ENCODE measurements around the gene ALDH1L1.

Gene ALDH1L1

GRCh38 chr3:126160243-126161210 lies 19.9 kb downstream of the ALDH1L1 start:
- DNase-seq (ENCODE audit: low read depth): no peak
- TF ChIP-seq CTCF (IDR thresholded peaks at IDR 0.05; ENCODE audit: low read depth, low read length) (no peak), POLR2A (IDR thresholded peaks at IDR 0.05; ENCODE audit: extremely low read depth, insufficient read length) (no peak), MAX (IDR thresholded peaks at IDR 0.05; ENCODE audit: low read depth, low read length) (no peak), MYC (IDR thresholded peaks at IDR 0.05; ENCODE audit: low read depth, low read length) (no peak)
- no peak overlapping the region for H3K4me3 ChIP-seq (ENCODE audit: low read depth, low read length)

DNA sequence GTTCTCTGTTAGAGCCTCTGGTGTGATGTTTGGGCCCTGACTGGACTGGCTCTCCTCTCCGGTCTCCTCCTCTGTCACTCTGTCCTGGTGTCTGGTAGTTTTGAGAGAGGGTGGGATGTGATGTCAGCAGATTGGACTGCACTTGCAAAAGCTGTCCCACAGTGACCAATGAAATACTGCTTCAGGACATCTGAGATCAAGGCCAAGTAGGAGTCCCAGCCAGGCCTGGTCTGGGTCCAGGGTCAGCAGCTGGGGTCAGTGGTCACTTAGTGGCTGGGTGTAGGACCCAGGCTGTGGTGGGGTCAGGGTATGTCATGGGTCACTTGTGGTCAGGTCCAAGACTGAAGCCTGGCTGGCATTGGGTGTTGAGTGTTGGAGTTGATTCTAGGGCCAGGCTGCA lies 20.9 kb downstream of the ALDH1L1 start:
- no peak overlapping the region for H3K4me3 ChIP-seq (ENCODE audit: low read depth, low read length)
- TF ChIP-seq POLR2A (IDR thresholded peaks at IDR 0.05; ENCODE audit: extremely low read depth, insufficient read length) (no peak), MYC (IDR thresholded peaks at IDR 0.05; ENCODE audit: low read depth, low read length) (no peak), MAX (IDR thresholded peaks at IDR 0.05; ENCODE audit: low read depth, low read length) (no peak), CTCF (IDR thresholded peaks at IDR 0.05; ENCODE audit: low read depth, low read length) (no peak)
- no peak for DNase-seq (ENCODE audit: low read depth)

GRCh38 chr3:126158912-126159454 lies 21.4 kb downstream of the ALDH1L1 start:
- H3K4me3 ChIP-seq (ENCODE audit: low read depth, low read length): no peak overlapping the region
- TF ChIP-seq MYC (IDR thresholded peaks at IDR 0.05; ENCODE audit: low read depth, low read length) (no peak), MAX (IDR thresholded peaks at IDR 0.05; ENCODE audit: low read depth, low read length) (no peak), POLR2A (IDR thresholded peaks at IDR 0.05; ENCODE audit: extremely low read depth, insufficient read length) (no peak), CTCF (IDR thresholded peaks at IDR 0.05; ENCODE audit: low read depth, low read length) (no peak)
- no peak for DNase-seq (ENCODE audit: low read depth)

- no peak for TF ChIP-seq POLR2A (IDR thresholded peaks at IDR 0.05; ENCODE audit: extremely low read depth, insufficient read length)
- TF ChIP-seq MAX (IDR thresholded peaks at IDR 0.05; ENCODE audit: low read depth, low read length): no peak
- no peak for TF ChIP-seq MYC (IDR thresholded peaks at IDR 0.05; ENCODE audit: low read depth, low read length)
- no peak for TF ChIP-seq CTCF (IDR thresholded peaks at IDR 0.05; ENCODE audit: low read depth, low read length)
- DNase-seq (ENCODE audit: low read depth): no peak
- no peak overlapping the region for H3K4me3 ChIP-seq (ENCODE audit: low read depth, low read length)
Measured at GRCh38 chr3:126158016-126158911, 22.1 kb downstream of the ALDH1L1 start.

GRCh38 chr3:126157083-126157768 lies 23.2 kb downstream of the ALDH1L1 start:
- TF ChIP-seq CTCF (IDR thresholded peaks at IDR 0.05; ENCODE audit: low read depth, low read length) (no peak), MYC (IDR thresholded peaks at IDR 0.05; ENCODE audit: low read depth, low read length) (no peak), MAX (IDR thresholded peaks at IDR 0.05; ENCODE audit: low read depth, low read length) (no peak)
- no peak for DNase-seq (ENCODE audit: low read depth)
- no peak overlapping the region for H3K4me3 ChIP-seq (ENCODE audit: low read depth, low read length)

All from NB4 (cell line).